GM15510 (cell line): ENCODE results near the gene HERPUD1.

ENCODE experiments used
- POLR2A ChIP-seq: IDR thresholded peaks from 3 replicates; pipeline ENCODE4 v1.6.1; 2011; ENCODE audit warnings: borderline replicate concordance; ENCODE audit not compliant: insufficient read length; ENCODE audit errors: extremely low read depth

Gene HERPUD1

DNA sequence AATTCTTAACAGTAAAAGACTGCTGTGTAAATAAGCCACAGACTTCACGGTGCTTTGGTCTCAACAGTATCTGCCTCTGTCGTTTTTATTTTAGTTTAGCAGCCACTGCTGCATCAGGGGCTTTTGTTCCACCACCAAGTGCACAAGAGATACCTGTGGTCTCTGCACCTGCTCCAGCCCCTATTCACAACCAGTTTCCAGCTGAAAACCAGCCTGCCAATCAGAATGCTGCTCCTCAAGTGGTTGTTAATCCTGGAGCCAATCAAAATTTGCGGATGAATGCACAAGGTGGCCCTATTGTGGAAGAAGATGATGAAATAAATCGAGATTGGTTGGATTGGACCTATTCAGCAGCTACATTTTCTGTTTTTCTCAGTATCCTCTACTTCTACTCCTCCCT, 7.9 kb downstream of the HERPUD1 start:
- TF ChIP-seq POLR2A, result no peak

DNA sequence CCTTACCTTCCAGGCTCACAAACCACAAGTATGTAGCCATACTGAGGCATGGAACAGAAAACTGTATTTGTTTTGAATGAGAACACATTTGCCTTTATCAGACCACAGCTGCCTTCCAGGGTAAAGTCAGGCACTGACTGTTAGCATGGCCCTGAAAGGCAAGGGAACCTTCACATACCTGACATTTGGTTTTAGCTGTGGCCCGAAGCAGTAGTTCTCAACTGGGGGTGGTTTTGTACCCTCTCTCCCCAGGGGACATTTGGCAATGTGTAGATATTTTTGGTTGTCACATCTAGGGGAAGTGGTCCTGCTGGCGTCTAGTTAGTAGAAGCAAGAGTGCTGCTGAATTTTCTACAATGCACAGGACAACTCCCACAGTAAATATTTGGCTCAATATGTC, 9.2 kb downstream of the HERPUD1 start:
- no peak for TF ChIP-seq POLR2A

DNA sequence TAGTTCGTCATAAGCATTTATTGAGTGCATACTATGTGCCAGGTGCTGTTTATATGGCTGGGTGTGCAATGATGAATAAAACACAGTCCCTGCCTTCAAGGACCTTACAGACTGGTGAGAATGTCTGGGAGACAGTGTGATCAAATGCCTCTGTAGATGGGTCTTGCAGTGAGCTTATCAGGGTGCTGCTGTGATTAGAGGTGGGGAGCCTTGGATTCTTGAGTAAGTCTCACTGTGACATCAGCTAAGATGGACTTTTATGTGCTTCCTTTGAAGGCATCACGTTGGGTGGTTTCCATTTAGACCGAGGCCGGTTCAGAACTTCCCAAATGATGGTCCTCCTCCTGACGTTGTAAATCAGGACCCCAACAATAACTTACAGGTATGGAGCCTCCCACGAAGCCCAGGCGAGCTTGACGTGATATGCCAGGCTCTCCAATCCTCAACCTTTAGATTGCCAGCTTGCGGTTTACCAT, 10.0 kb downstream of the HERPUD1 start:
- no peak for TF ChIP-seq POLR2A

DNA sequence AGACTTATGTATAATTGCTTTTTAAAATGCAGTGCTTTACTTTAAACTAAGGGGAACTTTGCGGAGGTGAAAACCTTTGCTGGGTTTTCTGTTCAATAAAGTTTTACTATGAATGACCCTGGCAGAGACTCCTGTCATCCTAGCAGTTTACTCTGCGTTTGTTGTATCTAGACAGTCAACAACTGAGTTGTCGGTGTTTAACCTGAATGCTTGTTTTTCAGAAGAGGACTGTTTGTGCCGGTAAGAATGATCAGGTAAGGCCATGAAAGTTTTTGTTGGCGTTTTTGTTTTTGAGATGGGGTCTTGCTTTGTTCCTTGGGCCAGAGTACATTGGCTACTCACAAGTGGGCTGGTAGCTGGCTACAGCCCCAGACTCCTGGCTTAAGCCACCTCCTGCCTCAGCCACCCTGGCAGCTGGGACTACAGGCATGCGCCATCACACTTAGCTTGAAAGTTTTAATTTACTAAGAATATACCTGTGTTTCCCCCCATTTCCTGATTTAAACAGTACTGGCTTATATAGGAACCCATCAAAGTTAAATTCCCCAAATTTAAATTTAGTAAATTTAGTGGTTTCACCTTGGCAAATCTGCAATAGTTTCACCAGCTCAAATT, 11.9 kb downstream of the HERPUD1 start:
- no peak for TF ChIP-seq POLR2A

DNA sequence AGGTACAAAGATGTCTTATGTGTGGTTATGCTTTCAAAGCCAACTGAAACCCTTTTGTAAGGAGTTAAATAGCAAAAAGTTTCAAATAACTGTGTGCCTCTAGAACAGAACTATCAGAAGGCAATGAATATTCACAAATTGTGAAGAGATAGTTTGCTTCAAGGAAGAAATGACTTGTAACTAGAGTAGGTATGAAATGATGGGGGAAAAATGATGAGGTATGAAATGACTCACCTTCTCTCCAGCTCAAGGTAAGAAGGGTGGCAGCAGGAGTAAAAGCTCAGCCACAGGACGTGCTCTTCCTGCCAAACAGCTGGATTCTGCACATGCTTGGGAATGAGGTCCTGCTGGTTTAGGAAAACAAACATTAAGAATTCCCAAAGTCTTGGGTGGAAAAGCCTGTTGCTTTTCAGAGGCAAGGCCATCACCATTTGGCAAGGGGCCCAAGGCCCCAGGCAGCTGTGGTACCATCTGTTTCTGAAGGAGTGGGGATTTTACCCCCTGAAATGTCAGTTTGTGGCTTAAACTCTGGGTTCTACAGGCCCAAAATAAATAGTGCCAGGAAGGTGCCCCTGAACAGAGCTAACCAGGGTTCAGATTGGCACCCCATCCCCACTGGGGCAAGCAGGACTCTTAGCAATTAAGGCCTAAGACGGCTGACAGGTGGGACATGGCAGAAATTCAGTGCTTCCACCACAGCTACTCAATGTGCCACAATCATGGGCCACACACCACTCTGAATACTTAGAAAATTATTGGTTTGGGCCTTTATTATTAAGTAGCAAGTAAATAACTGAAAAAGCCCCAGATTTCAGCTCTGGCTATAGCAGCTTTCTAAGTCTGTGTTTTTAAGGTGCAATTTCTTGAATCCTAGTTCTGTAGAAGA, 13.3 kb downstream of the HERPUD1 start:
- TF ChIP-seq POLR2A, result no peak

DNA sequence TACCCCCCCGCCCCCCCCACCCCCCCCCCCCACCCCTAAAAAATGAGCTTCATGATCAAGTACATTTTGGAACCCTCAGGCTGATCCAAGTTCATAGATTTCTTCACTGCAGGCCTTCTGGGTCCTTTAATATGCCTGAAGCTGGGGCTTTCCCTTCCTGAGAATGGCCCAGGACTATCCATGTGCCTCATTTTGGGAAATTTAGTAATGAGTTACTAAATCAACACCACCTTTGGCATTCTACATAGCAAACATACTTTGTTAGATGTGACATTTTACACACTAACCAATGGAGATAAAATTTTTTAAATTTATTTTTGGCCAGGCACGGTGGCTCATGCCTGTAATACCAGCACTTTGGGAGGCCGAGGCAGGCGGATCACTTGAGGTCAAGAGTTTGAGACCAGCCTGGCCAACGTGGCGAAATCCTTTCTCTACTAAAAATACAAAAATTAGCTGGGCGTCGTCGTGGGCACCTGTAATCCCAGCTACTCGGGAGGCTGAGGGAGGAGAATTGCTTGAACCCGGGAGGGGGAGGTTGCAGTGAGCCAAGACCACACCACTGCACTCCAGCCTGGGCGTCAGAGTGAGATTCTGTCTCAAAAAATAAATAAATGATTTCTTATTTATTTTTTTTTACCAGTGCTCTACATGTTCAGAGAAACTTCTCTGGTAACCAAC, 14.0 kb downstream of the HERPUD1 start:
- no peak for TF ChIP-seq POLR2A

DNA sequence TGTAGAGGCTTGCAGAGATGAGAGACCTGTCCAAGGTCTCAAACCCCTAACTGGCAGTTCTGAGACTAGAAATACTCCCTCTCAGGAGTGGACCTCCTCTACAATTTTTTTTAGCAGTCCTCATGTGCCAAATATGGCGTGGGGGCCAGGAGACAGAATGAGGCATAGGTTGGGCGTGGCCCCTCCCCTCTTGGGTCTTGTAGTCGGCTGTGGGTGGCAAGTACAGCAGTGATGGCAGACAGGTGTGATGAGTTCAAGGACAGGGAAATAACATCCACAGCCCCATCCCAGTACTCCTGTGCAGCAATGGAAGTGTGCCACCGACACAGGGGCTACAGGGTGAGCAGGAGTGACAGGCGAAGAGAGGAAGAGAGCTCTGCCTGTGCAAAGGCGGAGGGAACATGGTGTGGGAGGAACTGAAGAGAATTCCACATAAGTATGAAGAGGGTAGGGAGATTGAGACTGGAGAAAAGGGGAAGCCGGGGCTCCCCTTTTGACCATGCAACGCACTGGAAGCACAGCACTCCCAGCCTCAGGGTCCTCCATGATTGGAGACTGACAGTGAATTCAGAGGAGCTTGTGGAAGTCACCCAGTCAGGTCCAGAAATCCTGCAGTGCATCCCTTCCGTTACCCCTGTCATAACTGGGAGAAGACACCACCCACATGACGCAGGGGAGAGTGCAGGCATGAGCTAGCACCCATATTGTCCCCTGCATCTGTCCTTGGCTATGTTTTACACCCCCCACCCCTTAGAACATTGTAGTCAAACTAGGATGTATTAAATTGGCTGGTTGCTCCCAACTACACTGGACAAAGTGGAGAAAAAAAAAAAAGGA, 15.0 kb downstream of the HERPUD1 start:
- TF ChIP-seq POLR2A, result peak; percentile 31

DNA sequence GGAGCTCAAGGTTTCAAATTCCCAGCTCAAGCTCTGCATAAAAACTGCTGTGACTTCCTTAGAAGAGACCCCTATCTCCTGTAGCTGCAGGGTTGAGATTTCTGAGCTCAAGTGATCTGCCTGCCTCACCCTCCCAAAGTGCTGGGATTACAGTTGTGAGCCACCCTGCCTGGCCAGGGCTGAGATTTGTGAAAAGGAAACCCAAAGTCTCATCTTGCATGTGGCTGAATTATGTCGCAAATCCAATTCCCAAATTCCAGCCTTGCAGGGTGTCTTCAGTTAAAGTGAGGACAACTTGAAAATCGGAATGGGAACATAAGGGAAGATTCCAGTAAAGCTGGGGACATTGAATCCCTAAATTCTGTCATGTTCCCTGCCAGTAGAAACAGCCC, 15.7 kb downstream of the HERPUD1 start:
- TF ChIP-seq POLR2A, result no peak

DNA sequence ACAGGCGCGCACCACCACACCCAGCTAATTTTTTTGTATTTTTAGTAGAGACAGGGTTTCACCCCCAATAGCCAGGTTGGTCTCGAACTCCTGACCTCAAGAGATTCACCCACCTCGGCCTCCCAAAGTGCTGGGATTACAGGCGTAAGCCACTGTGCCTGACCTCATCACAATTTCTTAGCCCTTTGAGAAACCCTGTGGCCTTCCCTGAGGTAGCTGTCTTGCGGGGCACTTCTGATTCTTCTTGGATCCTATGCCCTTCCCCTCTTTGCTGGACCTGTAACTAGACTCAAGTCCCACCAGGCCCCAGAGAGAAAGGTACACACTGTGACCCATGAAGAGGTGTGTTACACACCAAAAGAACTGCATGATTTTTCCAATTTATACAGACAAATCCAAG, 16.3 kb downstream of the HERPUD1 start:
- peak; percentile 10 for TF ChIP-seq POLR2A

DNA sequence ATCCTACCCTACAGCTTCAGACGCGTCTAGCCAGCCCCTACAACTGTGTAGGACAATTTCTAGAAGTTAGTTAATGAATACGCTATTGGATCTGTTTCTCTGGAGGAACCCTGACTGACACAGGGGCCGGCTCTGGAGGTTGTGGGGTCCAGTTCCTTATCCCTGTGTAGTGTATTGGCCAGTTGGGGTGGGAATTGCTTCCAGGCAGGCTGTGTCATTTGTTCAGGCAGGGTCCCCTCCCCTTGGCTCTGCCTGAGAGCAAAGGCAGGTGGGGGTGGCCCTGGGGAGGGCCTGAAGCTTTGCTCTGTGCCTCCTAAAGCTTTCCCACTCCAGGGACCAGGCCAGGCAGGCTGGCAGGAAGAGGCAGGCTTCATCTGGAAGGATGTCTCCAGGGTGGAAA, 18.1 kb downstream of the HERPUD1 start:
- no peak for TF ChIP-seq POLR2A

DNA sequence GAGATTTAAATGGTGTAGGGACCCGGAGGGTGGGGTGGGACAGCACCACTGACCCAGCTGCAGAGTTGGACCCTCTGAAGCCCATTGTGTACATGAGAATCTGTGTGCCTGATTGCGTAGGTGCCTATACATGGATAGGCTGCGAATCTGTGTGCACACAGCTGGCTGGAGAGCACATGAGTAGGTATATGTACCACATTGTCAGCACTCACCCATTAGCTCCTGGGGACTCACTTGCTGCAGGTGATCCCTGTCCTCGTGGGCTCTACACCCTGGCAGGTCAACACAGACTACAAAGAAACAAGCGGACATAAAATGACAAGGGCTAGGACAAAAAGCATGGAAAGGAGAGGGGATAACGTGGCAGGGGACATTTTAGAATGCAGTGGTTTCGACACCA, 18.5 kb downstream of the HERPUD1 start:
- TF ChIP-seq POLR2A, result no peak

DNA sequence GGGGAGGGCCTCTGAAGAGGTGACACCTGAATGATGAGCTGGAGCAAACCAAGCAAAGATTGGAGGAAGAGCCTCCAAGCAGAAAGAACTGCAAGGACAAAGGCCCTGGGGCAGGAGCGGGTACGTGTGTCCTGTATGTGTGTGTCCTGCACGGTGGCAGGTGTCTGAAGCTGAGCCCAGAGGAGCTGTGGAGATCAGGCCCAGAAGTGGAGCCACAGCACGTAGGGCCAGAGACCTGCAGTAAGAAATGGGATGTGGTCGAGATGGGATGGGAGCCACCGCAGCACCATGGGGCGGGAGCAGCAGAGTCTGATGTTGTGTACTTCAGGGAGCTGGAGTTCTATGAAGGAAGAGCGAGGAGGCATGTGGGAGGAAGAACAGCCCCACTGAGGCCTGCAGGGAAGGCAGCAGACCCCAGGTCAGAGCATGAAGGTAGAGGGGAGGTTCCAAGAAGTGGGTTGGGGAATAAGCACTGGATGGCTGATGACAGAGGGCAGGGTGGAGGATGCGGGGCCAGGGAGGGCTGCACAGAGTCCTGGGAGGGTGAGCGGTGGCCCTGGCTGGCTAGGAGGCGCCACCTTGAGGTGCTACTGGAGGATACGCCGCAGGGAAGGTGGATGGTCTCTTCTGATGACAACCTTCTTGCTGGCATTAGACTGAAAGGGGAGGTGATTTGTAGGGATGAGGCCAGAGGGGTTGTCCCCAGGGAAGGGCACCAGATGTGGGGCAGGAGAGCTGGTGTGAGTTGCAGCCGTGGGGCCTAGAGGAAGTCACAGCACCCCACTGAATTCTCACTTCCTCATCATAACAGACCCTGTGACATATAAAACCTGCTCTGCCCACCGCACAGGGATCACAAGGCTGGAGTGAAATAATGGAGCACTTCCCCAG, 19.2 kb downstream of the HERPUD1 start:
- no peak for TF ChIP-seq POLR2A

DNA sequence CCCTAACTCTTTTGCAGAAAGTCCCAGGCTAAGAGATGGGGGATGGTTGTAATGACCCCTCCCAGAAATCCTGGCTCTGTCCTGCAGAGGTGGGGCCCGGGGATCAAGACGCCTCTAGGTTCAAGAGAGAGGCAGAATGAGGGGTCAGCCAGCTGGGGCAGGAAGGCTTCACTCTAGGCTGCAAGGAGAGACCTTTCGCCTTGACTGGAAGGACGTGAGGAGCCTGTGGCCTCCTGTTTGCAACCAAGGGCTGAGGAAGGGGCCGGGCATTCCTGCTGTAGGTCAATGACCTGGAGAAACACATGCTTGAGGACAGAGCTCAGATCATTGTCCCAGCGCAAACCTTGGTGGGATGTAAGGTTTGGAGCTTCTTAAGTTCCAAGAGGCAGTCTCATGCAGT, 21.1 kb downstream of the HERPUD1 start:
- no peak for TF ChIP-seq POLR2A

DNA sequence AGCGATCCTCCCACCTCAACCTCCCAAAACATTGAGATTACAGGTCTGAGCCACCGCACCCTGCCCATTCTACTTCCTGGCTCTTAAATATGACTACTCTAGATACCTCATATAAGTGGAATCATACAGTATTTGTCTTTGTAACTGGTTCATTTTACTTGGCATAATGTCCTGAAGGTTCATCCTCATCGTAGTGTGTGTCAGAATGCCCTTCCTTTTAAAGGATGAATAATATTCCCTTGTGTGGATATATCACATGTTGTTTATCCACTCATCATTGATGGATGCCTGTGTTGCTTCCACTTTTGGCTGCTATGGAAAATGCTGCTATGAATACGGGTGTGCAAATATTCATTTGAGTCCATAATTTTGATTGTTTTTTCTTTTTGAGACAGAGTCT, 24.1 kb downstream of the HERPUD1 start:
- no peak for TF ChIP-seq POLR2A
